GM18505 (cell line): ENCODE results near the gene FAM168A.

Source experiments
- ATAC-seq: cut with Tn5 transposase; IDR thresholded peaks from one replicate; pipeline ENCODE4 v1.9.1; 2021; ENCODE audit not compliant: unreplicated experiment
- POLR2A ChIP-seq: IDR thresholded peaks from 4 replicates; pipeline ENCODE4 v1.6.1; 2011; ENCODE audit warnings: borderline replicate concordance; ENCODE audit not compliant: insufficient read depth, insufficient read length; ENCODE audit errors: extremely low read depth

Gene FAM168A

DNA sequence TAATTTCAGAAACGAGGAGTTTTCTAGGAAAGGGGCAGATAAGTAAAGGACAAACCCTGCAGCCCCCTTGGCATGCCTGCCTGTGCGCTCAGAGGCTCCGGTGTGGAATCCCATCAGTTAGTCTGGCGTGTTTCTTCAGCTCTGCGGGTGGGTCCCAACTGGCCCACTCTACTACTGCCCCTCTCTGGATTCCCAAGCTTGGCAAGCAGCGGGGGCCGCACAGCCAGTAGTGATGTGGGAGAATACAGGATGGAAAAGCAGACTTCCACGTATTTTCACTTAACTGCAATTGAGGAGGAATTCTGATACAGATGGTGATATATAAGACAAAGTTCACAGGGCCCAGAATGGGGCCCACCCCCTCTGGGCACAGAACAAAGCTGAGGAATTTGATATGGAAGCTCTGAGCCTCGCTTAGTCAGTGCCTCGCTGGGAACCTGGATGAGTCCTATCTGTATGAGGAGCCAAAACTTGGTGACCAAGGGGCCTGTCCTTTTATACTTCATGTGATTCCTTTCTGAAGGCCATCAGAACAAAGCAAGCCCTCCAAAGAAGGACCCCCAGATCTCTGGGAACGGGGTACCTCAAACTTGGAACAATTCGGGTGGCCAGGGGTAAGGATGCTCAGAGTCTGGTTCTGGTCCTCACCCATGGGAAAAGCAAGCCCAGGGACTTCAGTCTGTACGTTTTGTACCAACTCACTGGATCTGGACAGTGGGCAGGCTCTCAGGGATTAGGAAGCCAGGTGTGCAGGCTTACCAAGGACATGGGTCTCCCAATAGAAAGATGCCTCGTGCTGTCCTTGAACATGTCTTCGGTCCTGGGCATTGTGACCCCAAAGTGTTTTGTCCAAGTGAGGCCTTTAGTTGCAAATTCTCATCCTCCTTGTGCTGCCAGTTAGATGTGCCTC lies 195.7 kb downstream of the FAM168A start:
- TF ChIP-seq POLR2A, result peak; percentile 32
- ATAC-seq, result no peak

DNA sequence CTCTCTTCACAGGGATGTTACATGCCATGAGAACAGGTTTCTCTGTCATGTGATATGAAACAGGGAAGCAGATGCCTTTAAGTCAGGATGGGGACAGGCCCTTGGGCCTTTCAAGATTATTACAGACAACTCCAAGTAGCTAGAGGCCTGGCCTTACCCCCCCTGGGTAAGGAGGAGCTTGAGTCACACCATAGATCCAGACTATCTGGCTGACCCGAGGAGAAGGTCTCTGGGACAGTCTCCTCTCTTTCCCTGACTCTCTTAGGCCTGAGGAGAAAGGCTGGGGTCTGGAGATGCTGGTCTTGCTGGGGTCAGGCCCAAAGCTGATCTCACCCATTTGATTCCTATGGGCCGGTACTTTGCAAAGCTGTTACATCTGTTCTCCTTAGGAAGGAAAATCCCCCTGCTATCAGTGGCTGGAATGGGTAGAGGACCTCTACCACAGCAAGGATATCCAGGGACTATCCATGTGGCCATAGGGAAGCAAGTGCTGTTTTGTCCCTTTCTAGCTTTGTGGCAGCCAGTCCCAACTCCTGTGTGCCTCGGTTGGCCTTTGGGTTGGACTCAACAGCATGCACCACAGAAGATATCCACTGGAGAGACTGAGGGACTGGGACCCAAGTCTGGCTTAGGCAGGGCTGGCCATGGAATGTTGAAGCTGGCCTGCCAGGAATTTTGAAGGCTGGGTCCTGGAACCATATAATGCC lies 196.5 kb downstream of the FAM168A start:
- no peak for ATAC-seq
- no peak for TF ChIP-seq POLR2A

DNA sequence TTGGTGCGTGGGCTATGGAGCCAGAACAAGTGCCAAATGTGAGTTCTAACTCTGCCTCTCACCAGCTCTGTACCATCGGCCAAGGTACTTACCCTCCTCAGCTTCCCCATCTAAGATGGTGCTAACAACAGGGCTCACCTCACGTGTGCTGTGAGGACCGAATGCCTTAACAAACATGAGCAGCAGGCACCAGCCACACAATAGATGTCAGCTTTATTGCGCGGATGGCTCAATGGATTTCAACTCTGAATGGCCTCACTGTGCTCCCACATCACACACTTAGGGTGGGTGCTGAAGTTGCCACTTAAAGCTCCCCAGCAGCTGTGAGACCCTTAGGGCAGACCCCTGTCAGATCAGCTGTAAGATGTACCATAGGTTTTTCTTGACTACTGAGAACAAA lies 197.6 kb downstream of the FAM168A start:
- ATAC-seq, result no peak
- no peak for TF ChIP-seq POLR2A

DNA sequence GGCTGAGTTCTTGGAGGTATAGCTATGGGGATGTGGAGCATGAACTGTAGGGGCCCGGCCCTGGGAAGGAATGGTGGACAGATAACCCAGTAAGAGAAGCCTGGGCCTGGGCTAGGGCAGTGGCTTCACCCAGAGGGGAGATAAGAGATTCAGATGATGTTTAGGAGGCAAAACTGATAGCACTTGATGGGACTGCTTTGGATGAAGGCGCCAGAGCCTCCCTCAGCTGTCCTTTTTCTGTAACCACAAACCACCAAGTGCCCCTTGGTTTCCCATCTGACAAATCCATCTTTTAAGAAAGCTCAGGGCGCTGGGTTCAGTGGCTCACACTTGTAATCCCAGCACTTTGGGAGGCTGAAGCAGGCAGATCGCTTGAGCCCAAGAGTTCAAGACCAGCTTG lies 198.3 kb downstream of the FAM168A start:
- no peak for TF ChIP-seq POLR2A
- no peak for ATAC-seq

DNA sequence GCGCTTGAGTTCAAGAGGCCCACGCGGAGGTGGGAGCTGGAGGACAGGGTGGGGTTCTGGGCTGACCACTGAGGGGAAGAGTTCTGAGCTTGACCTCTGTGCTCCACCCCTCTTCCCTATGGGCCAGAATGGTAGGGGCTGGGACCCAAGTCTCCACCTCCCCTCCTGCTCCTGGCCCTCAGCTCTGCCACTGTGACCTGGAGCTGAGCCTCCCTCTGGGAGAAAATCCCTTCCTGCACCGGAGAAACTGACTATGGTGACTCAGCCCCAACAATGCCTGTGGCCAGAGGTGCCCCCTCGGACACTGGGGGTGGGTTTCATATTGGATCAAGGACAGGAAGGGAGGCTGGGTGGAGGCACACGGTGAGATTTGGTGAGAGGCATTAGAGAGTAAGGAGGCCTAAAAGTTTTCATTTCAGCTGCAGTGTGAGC lies 198.7 kb downstream of the FAM168A start:
- TF ChIP-seq POLR2A, result no peak
- no peak for ATAC-seq

DNA sequence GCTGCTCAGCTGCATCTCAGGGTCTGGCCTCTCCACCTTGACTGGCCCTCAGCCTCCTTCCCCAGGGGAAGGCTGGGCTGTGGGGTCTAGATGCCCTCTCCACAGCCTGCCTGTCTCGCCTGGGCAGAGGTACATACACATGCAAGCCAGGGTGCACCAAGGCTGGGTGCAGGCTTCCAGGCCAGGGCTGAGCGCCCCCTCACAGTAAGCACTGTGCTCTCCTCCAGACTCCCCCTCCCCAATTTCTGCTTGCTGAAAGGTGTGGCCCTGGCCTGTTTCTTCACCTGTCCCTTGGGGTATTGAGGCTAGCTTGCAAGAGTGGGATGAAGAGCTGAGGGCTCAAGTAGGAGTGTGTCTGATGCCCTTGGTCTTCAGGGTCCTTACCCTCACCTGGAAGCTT lies 199.2 kb downstream of the FAM168A start:
- no peak for ATAC-seq

DNA sequence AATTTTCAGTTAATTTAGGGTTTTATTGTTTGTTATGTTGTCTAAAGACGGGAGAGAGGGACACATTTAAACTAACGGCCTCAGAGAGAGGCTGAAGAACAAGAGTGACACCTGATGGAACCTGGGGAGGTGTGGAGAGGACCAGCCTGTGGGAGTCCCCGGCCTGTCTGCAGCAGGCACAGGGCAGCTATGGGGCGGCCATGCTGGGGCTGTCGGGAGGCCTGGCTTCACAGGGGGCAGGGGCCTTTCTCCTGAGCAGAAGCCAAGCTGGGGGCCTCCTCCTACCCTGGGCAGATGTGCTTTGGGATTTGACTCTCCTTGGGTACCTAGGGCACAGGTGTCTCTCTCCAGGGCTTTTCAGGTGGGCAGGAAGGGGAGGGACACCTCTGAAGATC lies 199.8 kb downstream of the FAM168A start:
- TF ChIP-seq POLR2A, result no peak
- ATAC-seq, result no peak

More for the DNA sequence above, 199.2 kb downstream of the FAM168A start:
- TF ChIP-seq POLR2A, result no peak

DNA sequence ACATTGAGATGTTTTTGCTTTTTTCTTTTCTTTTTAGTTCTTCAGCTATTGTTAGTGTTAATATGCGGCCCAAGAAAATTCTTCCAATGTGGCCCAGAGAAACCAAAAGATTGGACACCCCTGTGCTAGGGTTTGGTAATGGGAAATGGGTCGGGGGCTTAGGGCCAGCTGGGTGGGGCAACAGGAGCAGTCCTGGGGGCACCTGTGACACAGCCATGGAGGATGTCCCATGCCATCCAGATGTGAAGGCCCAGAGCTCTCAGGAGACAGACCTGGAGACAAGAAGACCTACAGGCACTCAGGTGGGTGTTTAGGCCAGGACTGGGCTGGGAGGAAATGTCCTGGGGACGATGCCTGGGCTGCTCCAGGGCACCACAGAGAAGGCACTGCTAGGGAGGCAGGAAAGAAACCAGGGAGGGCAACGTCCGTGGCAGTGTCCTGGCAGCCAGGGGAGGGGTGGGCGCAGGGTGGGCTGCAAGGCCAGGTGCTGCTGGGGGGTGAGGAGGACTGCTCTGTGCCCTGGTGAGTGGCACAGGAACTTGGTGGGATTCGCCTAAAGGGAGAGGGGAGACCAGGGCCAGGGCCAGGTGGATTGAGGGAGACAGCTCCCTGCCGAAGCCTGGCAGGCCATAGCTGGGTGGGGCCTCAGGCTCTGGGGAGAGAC lies 200.3 kb downstream of the FAM168A start:
- no peak for ATAC-seq

DNA sequence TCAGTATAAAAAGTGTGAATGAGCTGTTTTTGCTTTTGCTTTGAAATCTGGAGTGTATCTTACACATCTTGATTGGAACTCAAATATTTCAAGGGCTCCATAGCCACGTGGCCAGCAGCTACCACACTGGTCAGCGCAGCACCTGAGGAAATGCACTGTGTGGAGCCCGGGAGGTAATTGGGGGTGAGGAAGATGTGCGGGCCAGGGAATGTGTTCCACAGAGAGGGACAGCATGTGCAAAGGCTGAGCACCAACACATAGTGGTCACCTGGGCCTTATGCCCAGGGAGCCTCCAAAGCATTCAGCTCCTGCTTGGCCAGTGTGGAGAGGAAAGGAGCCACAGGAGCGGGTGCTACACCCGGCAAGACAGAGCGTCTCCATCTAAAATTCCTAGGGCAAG lies 200.9 kb downstream of the FAM168A start:
- no peak for TF ChIP-seq POLR2A
- no peak for ATAC-seq

More for the DNA sequence above, 200.3 kb downstream of the FAM168A start:
- no peak for TF ChIP-seq POLR2A

DNA sequence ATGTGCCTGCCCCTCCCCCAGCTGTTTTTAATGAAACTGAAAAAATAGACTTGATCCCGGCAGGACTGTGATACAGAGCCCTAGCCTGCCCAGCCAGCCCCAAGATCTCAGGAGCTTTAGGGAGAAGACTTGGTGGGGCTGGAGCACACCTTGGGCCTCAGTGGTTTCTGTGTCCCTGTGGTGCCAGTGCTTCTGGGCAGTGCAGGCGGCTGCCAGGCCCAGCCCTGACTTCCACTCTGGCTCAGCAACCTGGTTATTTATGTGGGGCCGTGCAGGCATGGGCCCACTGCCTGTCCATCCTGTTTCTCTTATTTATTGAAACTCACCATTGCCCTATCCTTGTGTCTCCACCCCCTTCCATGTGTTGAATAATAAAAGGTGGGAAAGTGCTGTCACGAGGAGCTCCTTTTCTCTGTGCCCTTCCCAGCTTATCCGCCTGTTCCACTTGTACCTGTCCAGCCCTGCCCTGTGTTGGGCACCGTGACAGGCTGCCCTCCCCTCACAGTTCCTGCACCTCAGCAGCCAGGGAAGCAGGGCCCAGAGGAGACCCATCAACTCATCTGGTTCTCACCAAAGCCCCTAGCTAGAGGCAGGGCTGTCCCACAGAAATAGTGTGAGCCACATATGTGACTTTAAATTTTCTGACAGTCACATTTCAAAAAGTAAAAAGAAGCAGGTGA lies 201.5 kb downstream of the FAM168A start:
- TF ChIP-seq POLR2A, result no peak
- ATAC-seq, result no peak

DNA sequence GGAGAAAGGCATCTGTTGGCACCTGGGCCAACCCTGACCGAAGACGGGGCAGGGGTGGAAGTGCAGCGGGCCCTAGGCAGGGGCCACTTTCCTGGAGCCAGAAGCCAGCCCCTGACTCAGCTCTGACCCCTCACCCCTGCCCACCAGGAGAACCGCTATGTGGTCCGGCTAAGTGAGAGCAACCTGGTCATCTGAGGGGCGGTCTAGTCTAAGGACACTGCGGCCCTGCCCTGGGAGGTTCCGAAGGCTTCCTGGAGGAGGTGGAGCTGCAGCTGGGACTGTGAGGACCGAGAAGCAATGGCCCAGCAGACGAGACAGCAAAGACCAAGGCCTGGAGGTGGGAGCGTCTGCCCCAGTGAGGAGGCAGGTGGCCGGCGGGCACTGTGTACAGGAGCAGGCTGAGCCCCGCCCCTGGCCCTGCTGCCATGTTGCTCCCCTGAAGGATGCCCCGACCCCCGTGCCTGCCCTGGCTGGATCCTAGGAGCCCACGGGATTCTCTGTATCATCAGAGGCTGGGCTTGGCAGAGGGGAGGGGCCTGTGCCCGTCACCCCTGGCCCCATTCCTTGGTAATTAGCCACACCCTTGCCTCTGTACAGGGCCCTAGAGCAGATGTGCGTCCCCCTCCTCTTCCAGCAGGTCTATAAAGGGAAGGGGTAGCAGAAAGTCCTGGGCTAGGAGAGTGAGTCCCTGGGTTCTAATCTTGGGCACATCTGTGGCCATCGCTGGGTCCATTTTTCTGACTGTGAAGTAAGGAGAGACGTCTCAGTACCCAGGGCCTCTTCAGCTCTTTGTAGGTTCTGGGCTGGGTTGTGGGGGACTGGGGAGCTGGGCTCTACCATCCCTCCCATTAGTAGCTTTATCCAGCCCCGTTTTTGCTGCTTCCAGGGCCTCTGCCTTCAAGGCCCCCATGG lies 202.4 kb downstream of the FAM168A start:
- TF ChIP-seq POLR2A, result no peak
- no peak for ATAC-seq
